Right cardiac atrium (tissue), 5 donors: ENCODE data around the gene DAGLB. TPM values are rescaled to one million over a fixed set of nuclear protein-coding genes. Genes with fewer than 3 reads are reported as not detected.
"Not testable (repeated sequence)": the region's sequence is repeated elsewhere in the genome, so short reads cannot be mapped to it uniquely, and the experiment has no call there.

Experiments
- ATAC-seq, 2 donors: fragments of 200-7000 bp; cut with Tn5 transposase; one replicate each; pipeline versions ENCODE4 v1.8.0 to v1.9.1; 2020; ENCODE audit warnings: moderate library complexity in 2 of 2, mild to moderate bottlenecking in 1 of 2
- DNase-seq, 3 donors: peaks; one replicate each; pipeline ENCODE4 v3.0.0-alpha.2; 2020
- H3K27ac ChIP-seq: one replicate; pipeline ENCODE4 v1.5.1; 2013; ENCODE audit warnings: mild to moderate bottlenecking, low read length, control low read depth, moderate library complexity
- H3K27me3 ChIP-seq: one replicate; pipeline ENCODE4 v1.6.1; 2013; ENCODE audit not compliant: control insufficient read depth, insufficient read depth
- H3K4me1 ChIP-seq: one replicate; pipeline ENCODE4 v1.6.1; 2013; ENCODE audit warnings: low read length; ENCODE audit not compliant: control insufficient read depth, insufficient read depth
- H3K4me3 ChIP-seq: one replicate; pipeline ENCODE4 v1.5.1; 2013; ENCODE audit warnings: low read length, control low read depth
- H3K9me3 ChIP-seq: one replicate; pipeline ENCODE4 v1.6.1; 2013; ENCODE audit warnings: low read length; ENCODE audit not compliant: control insufficient read depth
- WGBS: extraction: QIAGEN DNeasy Blood & Tissue Kit; methylation state at CpG from one replicate; pipeline ENCODE4 v1.1.7; 2013; 5-methylcytosine and 5-hydroxymethylcytosine counted together
- intact Hi-C, 4 donors: fragments of 100-400 bp; cut with DNase I; formaldehyde crosslinking; loops; one replicate each; pipeline versions ENCODE4 v1.11.0 to v1.14.0; 2022 to 2023
- polyA plus RNA-seq: library from polyadenylated mRNA; stranded (reverse); fragments of 200-250 nt; gene quantifications from one replicate; pipeline ENCODE4 v1.2.3, GENCODE V29; 2013
- total RNA-seq, 4 donors: library from RNA; stranded (reverse); fragmentation: NEBNext Ultra II Directional; extraction: Animal tissue kit (Norgen Biotek cat#: 25700); gene quantifications; one replicate each; pipeline ENCODE4 v1.2.1, GENCODE V29; 2021
- donor health status: healthy with polysubstance abuse.
- donor health status: DM: no; HTN: yes; CAD: no.
- donor health status: DM: no; HTN: no; CAD: no.
- donor health status: DM: no; HTN: yes; CAD: no; lungs with severe emphysema.
- donor health status: DM: yes; HTN: yes; CAD: no.

The DAGLB gene
- total and polyA plus RNA-seq, 5 donors: 5.4 to 9.9 (median 8.6) TPM

- no peaks in the 10 kb centered on the region for H3K27me3 ChIP-seq
- ATAC-seq (peak; percentile 7 to 26), DNase-seq (peak in 1 of 3 donors; percentile 41)
- no peak overlapping the region for H3K27ac ChIP-seq
- H3K4me1 ChIP-seq: no peaks in the 10 kb centered on the region
- no peaks in the 10 kb centered on the region for H3K9me3 ChIP-seq
- 88% methylated on average over 34 of the region's 34 CpGs for WGBS
- intact Hi-C loops: no loop called here
- no peak overlapping the region for H3K4me3 ChIP-seq
Observed at GRCh38 chr7:6409944-6410693, 37.6 kb downstream of the DAGLB start.

GRCh38 chr7:6409091-6409490 is 38.7 kb downstream of the DAGLB start:
- Histone ChIP-seq H3K4me3 (no peak overlapping the region), H3K4me1 (no peaks in the 10 kb centered on the region), H3K27ac (no peak overlapping the region), H3K9me3 (no peaks in the 10 kb centered on the region), H3K27me3 (no peaks in the 10 kb centered on the region)
- ATAC-seq (no peak), DNase-seq (peak in 1 of 3 donors; percentile 37)
- 93% methylated on average over 14 of the region's 14 CpGs for WGBS
- intact Hi-C loops: no loop called here

GRCh38 chr7:6407434-6407833 is 40.3 kb downstream of the DAGLB start:
- Histone ChIP-seq H3K9me3 (no peaks in the 10 kb centered on the region), H3K4me3 (no peak overlapping the region), H3K27ac (no peak overlapping the region), H3K4me1 (no peaks in the 10 kb centered on the region), H3K27me3 (no peaks in the 10 kb centered on the region)
- ATAC-seq (no peak), DNase-seq (no peak)
- intact Hi-C loops: no loop called here
- 96% methylated on average over 4 of the region's 4 CpGs for WGBS

- Histone ChIP-seq H3K4me1 (no peaks in the 10 kb centered on the region), H3K27ac (no peak overlapping the region), H3K9me3 (no peaks in the 10 kb centered on the region), H3K27me3 (no peaks in the 10 kb centered on the region), H3K4me3 (no peak overlapping the region)
- intact Hi-C loops: no loop called here
- WGBS: 90% methylated on average over 5 of the region's 5 CpGs
- ATAC-seq: no peak
- DNase-seq: no peak
Observed at GRCh38 chr7:6406121-6406520, 41.6 kb downstream of the DAGLB start.

DNA sequence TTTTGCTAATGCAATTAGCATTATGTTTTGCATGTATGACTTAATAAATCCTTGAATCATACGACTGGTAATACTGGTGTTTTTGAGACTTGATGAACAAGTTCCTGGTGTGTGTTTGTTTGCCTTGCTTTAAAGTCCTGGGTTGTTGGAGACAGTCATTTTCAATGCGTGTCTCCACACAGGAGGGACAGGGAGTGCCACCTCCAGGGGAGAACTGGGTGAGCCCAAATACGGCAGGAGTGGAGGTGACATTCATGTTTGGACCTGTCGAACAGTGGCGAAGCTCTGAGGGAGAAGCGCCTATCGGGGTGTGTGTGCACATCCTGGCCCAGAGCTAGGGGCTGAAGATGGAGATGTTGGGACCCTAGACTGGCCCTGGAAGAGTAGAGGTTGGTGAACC is 43.8 kb downstream of the DAGLB start:
- WGBS: 91% methylated on average over 7 of the region's 7 CpGs
- Histone ChIP-seq H3K27ac (no peak overlapping the region), H3K27me3 (no peaks in the 10 kb centered on the region), H3K9me3 (no peaks in the 10 kb centered on the region), H3K4me1 (peaks cover 9% of the 10 kb centered on the region), H3K4me3 (no peak overlapping the region)
- ATAC-seq (no peak), DNase-seq (no peak)
- intact Hi-C loops: no loop called here

- Histone ChIP-seq H3K27ac (no peak overlapping the region), H3K9me3 (no peaks in the 10 kb centered on the region)
- WGBS: 93% methylated on average over 13 of the region's 13 CpGs
Observed at GRCh38 chr7:6402741-6403140, 45.0 kb downstream of the DAGLB start.

DNA sequence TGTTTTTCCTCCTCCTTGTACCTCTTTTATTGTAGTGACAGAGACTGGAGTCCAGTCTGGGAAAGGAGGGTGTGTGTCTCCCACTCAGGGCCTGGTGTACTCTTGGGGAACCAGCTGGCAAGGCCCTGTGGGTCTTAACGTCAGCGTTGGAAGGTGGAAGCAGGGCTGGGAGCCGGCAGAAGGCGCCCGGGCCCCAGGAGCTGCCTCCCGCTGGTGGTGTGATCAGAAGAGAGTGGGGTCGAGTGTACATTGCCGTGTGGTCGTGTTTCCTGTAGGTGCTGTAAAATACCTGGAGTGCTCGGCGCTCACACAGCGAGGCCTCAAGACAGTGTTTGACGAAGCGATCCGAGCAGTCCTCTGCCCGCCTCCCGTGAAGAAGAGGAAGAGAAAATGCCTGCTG is 45.7 kb downstream of the DAGLB start:
- 82% methylated on average over 17 of the region's 17 CpGs for WGBS
- H3K27me3 ChIP-seq: no peaks in the 10 kb centered on the region
- DNase-seq (peak in 1 of 3 donors; percentile 19), ATAC-seq (no peak)
- H3K4me3 ChIP-seq: no peak overlapping the region
- no peaks in the 10 kb centered on the region for H3K9me3 ChIP-seq
- no peak overlapping the region for H3K27ac ChIP-seq
- intact Hi-C loops: no loop called here
- peaks cover 17% of the 10 kb centered on the region for H3K4me1 ChIP-seq

More at GRCh38 chr7:6402741-6403140, 45.0 kb downstream of the DAGLB start:
- Histone ChIP-seq H3K4me1 (peaks cover 17% of the 10 kb centered on the region), H3K27me3 (no peaks in the 10 kb centered on the region), H3K4me3 (no peak overlapping the region)
- ATAC-seq (no peak), DNase-seq (no peak)
- intact Hi-C loops: no loop called here

DNA sequence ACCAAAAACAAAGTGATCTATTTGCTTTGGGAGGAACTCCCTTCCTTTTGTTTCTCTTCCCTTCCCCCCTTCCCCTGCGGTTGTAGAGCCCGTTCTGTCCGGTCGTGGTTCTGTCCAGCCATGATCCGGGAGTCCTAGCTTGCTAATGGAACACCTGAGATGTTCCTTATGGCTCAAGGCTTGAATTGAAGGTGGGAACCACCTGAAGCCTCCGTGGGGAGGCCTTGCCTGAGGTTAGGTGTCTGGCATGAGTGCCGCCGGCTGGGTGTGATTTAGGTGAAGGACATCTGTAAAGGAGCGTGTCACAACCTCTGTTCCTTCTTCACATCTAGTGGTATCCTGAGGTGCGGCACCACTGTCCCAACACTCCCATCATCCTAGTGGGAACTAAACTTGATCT is 46.2 kb downstream of the DAGLB start:
- Histone ChIP-seq H3K4me1 (peaks cover 18% of the 10 kb centered on the region), H3K4me3 (no peak overlapping the region), H3K27me3 (no peaks in the 10 kb centered on the region), H3K9me3 (no peaks in the 10 kb centered on the region), H3K27ac (no peak overlapping the region)
- WGBS: 88% methylated on average over 10 of the region's 10 CpGs
- ATAC-seq (no peak), DNase-seq (no peak)
- intact Hi-C loops: no loop called here

- H3K27ac ChIP-seq, intact Hi-C loops, H3K27me3 ChIP-seq, ATAC-seq, H3K9me3 ChIP-seq, H3K4me3 ChIP-seq: not testable (repeated sequence)
- WGBS: 88% methylated on average over 19 of the region's 19 CpGs
- H3K4me1 ChIP-seq: peaks cover 24% of the 10 kb centered on the region
- peak in 1 of 3 donors; percentile 39 for DNase-seq
Observed at GRCh38 chr7:6400243-6401105, 47.3 kb downstream of the DAGLB start.

DNA sequence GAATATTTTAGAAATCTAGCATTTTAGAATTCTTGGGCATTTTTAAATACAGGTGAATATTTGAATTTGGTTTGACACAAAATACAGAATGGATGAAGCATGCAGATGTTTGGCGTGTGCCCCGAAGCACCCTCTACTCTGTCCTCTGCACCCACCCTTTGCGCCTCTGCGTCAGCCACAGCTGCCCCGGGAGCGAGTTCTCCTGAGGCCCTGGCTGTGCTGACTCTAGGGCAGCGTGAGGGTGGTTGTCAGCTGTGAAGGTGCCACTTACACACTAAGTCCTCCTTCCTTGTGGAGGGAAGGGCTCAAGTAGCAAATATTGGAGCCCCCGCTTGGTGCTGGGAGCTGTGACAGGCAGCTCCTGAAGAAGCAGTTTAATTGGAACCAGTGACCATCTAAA is 48.4 kb downstream of the DAGLB start:
- H3K27ac ChIP-seq: peak overlapping the region; percentile 15
- H3K4me3 ChIP-seq: peak overlapping the region; percentile 1

DNA sequence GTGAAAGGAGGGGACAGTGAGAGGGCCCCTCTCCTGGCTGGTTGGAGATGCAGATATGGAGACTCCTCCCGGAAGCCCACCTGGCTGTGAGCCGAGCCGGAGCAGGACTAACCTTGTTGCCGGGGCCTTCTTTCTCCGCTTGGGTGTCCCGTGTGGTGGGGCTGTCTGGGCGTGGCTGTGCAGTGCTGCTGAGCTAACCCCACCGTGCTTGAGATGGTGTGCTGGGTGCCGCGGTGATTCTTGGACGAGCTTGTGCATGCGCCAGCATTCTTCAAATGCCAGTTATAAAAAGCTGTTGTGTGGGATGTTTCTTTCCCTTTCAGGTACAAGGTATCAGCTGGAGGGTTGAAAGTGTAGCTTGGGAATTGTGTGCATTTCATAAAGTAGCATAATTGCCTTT is 48.8 kb downstream of the DAGLB start:
- ATAC-seq (peak; percentile 55 to 60), DNase-seq (peak; percentile 42 to 75 (median 72))
- peaks cover 30% of the 10 kb centered on the region for H3K4me1 ChIP-seq
- no peaks in the 10 kb centered on the region for H3K9me3 ChIP-seq
- 40% methylated on average over 12 of the region's 12 CpGs for WGBS
- peak overlapping the region; percentile 1 for H3K4me3 ChIP-seq
- no peaks in the 10 kb centered on the region for H3K27me3 ChIP-seq
- intact Hi-C loops: no loop called here
- no peak overlapping the region for H3K27ac ChIP-seq

More for the DNA sequence above, 48.4 kb downstream of the DAGLB start:
- H3K9me3 ChIP-seq: no peaks in the 10 kb centered on the region
- H3K27me3 ChIP-seq: no peaks in the 10 kb centered on the region
- peaks cover 27% of the 10 kb centered on the region for H3K4me1 ChIP-seq
- 71% methylated on average over 8 of the region's 8 CpGs for WGBS
- DNase-seq: peak in 1 of 3 donors; percentile 53
- intact Hi-C loops: no loop called here
- peak; percentile 21 to 37 for ATAC-seq
